NB4 (cell line): ENCODE data around the gene ATP11C.

ENCODE experiments used
- DNase-seq: peaks from one replicate; pipeline ENCODE4 v3.0.0; 2010; ENCODE audit warnings: low read depth
- H3K4me3 ChIP-seq: one replicate; pipeline ENCODE4 v1.5.1; 2011; ENCODE audit warnings: mild to moderate bottlenecking, low read depth, low read length, moderate library complexity
- CTCF ChIP-seq: IDR thresholded peaks from one replicate; pipeline ENCODE4 v1.5.1; 2012; ENCODE audit warnings: low read depth, low read length
- MAX ChIP-seq: IDR thresholded peaks from 2 replicates; pipeline ENCODE4 v1.6.1; 2011; ENCODE audit warnings: low read depth, low read length
- MYC ChIP-seq: IDR thresholded peaks from 2 replicates; pipeline ENCODE4 v1.6.1; 2011; ENCODE audit warnings: low read depth, low read length
- POLR2A ChIP-seq: IDR thresholded peaks from 2 replicates; pipeline ENCODE4 v1.6.1; 2011; ENCODE audit warnings: mild to moderate bottlenecking; ENCODE audit not compliant: insufficient read length; ENCODE audit errors: extremely low read depth

The ATP11C gene

GRCh38 chrX:139932901-139933796 lies at the start of gene ATP11C:
ATP11C (minus strand) TSS chrX:139933053; CDS start chrX:139932042, 1,011 bp downstream.
- peak within 1 kb of the TSS; percentile 69 for H3K4me3 ChIP-seq
- DNase-seq: peak; percentile 91
- peak; percentile 61 for TF ChIP-seq MYC
- TF ChIP-seq POLR2A: peak; percentile 66
- peak; percentile 31 for TF ChIP-seq MAX
- no peak for TF ChIP-seq CTCF

GRCh38 chrX:139974471-139974870 lies 41.6 kb upstream of the ATP11C start:
- no peak for DNase-seq
- H3K4me3 ChIP-seq: no peak overlapping the region
- TF ChIP-seq CTCF (no peak), MAX (no peak), POLR2A (no peak), MYC (no peak)

GRCh38 chrX:139972629-139973624 lies 40.1 kb upstream of the ATP11C start:
- no peak for DNase-seq

GRCh38 chrX:139972113-139972512 lies 39.3 kb upstream of the ATP11C start:
- no peak for DNase-seq
- no peak for TF ChIP-seq MAX
- TF ChIP-seq POLR2A: no peak
- H3K4me3 ChIP-seq: no peak overlapping the region

More at GRCh38 chrX:139972629-139973624, 40.1 kb upstream of the ATP11C start:
- no peak for TF ChIP-seq POLR2A
- no peak for TF ChIP-seq CTCF
- H3K4me3 ChIP-seq: no peak overlapping the region

- DNase-seq: no peak
Observed at GRCh38 chrX:139971394-139971749, 38.5 kb upstream of the ATP11C start.

More at GRCh38 chrX:139971394-139971749, 38.5 kb upstream of the ATP11C start:
- H3K4me3 ChIP-seq: no peak overlapping the region
- TF ChIP-seq POLR2A: no peak
- no peak for TF ChIP-seq CTCF
- no peak for TF ChIP-seq MAX
- TF ChIP-seq MYC: no peak
